ENCODE data around the gene CTSC. TPM values are rescaled to one million over a fixed set of nuclear protein-coding genes. Genes with fewer than 3 reads are reported as not detected.
"Not testable (repeated sequence)": the region's sequence is repeated elsewhere in the genome, so short reads cannot be mapped to it uniquely, and the experiment has no call there.

The CTSC gene
- total RNA-seq, 4 donors from 2014 or later, result 54.8 to 87.5 (median 64.2) TPM

DNA sequence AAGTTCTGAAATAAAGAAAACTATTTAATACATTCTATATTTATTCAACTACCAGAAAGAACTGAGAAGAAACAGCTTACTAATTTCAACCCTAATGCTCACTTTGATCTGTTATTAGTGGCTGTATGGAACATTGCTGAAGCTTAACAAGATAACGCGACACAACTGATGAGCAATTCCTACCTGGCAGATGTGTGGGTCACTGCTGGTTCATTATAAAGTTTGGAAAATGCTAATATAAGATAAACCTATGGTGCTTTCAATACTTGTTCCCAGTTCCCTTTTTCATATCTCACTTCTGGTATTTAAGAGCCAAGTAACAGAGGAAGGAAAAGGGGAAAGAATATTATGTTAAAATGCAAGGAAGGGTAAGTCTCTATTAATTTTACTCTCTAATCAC is 10.5 kb downstream of the CTSC start:
- DNase-seq, result no peak
- Histone ChIP-seq H3K27me3 (no peaks in the 10 kb centered on the region), H3K9me3 (no peaks in the 10 kb centered on the region), H3K4me1 (no peaks in the 10 kb centered on the region), H3K4me3 (replicated peaks in 1 of 3) (no peak overlapping the region), H3K27ac (no peak overlapping the region), H3K36me3 (no peaks in the 10 kb centered on the region)
- intact Hi-C loops (cut with DNase I), result no loop called here
- TF ChIP-seq POLR2A (IDR thresholded peaks at IDR 0.05), result no peak
- TF ChIP-seq, protein P1, sequence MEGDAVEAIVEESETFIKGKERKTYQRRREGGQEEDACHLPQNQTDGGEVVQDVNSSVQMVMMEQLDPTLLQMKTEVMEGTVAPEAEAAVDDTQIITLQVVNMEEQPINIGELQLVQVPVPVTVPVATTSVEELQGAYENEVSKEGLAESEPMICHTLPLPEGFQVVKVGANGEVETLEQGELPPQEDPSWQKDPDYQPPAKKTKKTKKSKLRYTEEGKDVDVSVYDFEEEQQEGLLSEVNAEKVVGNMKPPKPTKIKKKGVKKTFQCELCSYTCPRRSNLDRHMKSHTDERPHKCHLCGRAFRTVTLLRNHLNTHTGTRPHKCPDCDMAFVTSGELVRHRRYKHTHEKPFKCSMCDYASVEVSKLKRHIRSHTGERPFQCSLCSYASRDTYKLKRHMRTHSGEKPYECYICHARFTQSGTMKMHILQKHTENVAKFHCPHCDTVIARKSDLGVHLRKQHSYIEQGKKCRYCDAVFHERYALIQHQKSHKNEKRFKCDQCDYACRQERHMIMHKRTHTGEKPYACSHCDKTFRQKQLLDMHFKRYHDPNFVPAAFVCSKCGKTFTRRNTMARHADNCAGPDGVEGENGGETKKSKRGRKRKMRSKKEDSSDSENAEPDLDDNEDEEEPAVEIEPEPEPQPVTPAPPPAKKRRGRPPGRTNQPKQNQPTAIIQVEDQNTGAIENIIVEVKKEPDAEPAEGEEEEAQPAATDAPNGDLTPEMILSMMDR (IDR thresholded peaks at IDR 0.05), result no peak
- 90 to 95% methylated on average over 2 of the region's 2 CpGs for WGBS, 2 donors

DNA sequence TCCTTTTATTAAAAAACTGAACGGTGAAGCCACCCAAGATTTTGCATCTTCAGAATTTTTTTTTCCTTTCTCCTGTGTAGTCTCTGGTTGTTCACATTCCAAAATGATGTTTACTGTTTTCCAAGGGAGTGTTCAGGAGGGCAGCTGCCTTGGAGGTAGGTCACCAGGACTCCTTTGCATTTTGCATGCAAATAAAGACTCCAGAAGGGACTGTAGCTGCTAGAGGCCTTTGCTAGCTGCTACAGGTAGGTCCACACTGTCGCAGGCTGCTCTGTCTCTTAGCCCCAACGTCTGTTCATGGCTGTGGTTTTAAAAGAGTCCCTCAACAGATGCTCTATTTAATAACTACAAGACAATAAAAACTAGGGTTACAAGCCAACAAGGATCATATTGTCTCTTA is 11.4 kb downstream of the CTSC start:
- Histone ChIP-seq H3K4me1 (no peaks in the 10 kb centered on the region), H3K4me3 (replicated peaks in 1 of 3) (no peak overlapping the region), H3K27me3 (no peaks in the 10 kb centered on the region), H3K9me3 (no peaks in the 10 kb centered on the region), H3K36me3 (no peaks in the 10 kb centered on the region), H3K27ac (no peak overlapping the region)
- DNase-seq, result no peak
- no peak for TF ChIP-seq POLR2A (IDR thresholded peaks at IDR 0.05)
- TF ChIP-seq, protein P1 (IDR thresholded peaks at IDR 0.05), result no peak
- 75 to 85% methylated on average over 3 of the region's 3 CpGs for WGBS, 2 donors
- intact Hi-C loops (cut with DNase I), result no loop called here

DNA sequence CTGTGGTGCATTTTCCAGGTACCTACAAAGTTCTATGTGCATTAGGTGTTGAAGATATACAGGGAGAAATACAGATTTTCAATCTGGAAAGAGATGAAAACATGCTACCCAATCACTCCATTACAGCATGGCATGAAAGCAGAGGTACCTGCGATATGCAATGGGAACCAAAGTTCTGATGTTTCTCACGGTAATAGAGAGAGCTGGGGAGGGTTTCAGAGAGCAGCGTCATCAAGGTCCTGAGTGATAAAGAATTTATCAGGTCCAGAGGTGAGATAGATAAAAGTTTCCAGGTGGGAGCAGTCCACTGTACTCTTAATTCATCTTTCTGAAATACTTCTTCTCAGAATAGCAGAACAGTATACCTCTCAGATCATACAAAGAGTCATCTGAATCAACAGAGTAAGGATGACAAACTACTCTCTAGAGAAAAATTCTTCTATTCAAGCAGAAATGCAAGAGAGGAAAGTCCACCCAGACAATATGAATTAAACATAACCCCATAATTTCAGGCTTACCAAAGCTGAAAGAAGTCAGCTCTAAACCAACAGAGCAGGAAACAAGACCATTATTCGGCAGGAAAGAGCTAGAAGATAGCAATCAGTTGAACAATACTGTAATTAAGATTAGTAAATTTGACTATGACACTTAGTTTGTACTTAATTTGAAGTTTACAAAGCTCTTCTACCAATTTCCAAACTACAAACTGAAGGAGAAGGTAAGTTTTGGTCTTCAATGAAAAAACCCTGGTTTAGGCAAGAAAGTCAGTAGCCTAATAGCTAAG is 12.8 kb downstream of the CTSC start:
- no peak overlapping the region for H3K27ac ChIP-seq
- no peaks in the 10 kb centered on the region for H3K9me3 ChIP-seq
- intact Hi-C loops (cut with DNase I), result no loop called here
- TF ChIP-seq, protein P1 (IDR thresholded peaks at IDR 0.05), result no peak
- no peak for TF ChIP-seq POLR2A (IDR thresholded peaks at IDR 0.05)
- WGBS, 2 donors, result 88% methylated on average over 4 of the region's 4 CpGs
- H3K27me3 ChIP-seq, result no peaks in the 10 kb centered on the region
- no peaks in the 10 kb centered on the region for H3K4me1 ChIP-seq
- no peak overlapping the region for H3K4me3 ChIP-seq (replicated peaks in 1 of 3)
- DNase-seq, result no peak
- no peaks in the 10 kb centered on the region for H3K36me3 ChIP-seq

DNA sequence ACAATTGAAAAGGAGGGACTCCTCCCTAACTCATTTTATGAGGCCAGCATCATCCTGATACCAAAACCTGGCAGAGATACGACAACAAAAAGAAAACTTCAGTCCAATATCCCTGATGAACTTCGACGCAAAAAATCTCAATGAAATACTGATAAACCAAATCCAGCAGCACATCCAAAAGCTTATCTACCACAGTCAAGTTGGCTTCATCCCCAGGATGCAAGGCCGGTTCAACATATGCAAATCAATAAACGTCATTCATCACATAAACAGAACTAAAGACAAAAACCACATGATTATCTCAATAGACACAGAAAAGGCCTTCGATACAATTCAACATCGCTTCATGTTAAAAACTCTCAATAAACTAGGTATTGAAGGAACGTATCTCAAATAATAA is 14.7 kb downstream of the CTSC start:
- H3K27me3 ChIP-seq; H3K4me1 ChIP-seq; H3K4me3 ChIP-seq (replicated peaks in 1 of 3); H3K9me3 ChIP-seq; H3K36me3 ChIP-seq; H3K27ac ChIP-seq; intact Hi-C loops (cut with DNase I); DNase-seq: not testable (repeated sequence)
- 94 to 97% methylated on average over 8 of the region's 8 CpGs for WGBS, 2 donors

DNA sequence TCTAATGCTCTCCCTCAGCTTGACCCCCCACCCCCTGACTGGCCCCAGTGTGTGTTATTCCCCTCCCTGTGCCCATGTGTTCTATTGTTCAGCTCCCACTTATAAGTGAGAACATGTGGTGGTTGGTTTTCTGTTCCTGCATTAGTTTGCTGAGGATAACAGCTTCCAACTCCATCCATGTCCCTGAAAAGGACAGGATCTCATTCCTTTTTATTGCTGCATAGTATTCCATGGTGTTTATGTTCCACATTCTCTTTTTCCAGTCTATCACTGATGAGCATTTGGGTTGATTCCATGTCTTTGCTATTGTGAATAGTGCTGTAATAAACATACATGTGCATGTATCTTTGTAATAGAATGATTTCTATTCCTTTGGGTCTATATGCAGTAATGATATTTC is 16.1 kb downstream of the CTSC start:
- H3K4me1 ChIP-seq; H3K4me3 ChIP-seq (replicated peaks in 1 of 3); H3K9me3 ChIP-seq; intact Hi-C loops (cut with DNase I); H3K27ac ChIP-seq; H3K27me3 ChIP-seq; H3K36me3 ChIP-seq; DNase-seq: not testable (repeated sequence)

DNA sequence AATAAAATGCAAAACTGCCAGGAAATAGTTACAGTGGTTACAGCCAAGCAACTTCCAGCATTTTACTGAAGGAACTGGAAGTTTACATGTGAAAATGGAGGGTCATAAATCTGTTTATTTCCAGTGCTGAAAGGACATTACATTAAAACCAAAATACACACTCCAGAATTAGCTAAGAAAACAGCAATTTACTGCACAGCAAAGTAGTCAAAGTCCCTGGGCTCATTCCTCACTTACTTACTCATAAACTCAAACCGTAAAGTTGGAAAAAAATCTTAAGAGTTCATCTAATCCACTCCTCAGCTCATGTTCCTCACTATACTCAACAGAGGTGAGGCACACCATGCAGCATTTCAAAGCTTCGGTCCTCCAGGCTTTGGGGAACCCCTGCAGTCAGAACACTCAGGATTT is 17.4 kb downstream of the CTSC start:
- DNase-seq, result no peak
- TF ChIP-seq POLR2A (IDR thresholded peaks at IDR 0.05), result no peak
- TF ChIP-seq, protein P1 (IDR thresholded peaks at IDR 0.05), result no peak
- intact Hi-C loops (cut with DNase I), result no loop called here
- H3K4me3 ChIP-seq (replicated peaks in 1 of 3), result no peak overlapping the region
- no peak overlapping the region for H3K27ac ChIP-seq
- H3K9me3 ChIP-seq, result no peaks in the 10 kb centered on the region
- no peaks in the 10 kb centered on the region for H3K27me3 ChIP-seq
- 36 to 41% methylated on average over 2 of the region's 2 CpGs for WGBS, 2 donors
- peaks cover 5 to 7% of the 10 kb centered on the region in 2 donors for H3K4me1 ChIP-seq
- no peaks in the 10 kb centered on the region for H3K36me3 ChIP-seq
